ENCODE data around the gene OPCML. TPM values are rescaled to one million over a fixed set of nuclear protein-coding genes. Genes with fewer than 3 reads are reported as not detected.

Gene OPCML
- total RNA-seq, 1 donor from 2014 or later: not detected

GRCh38 chr11:132969892-132970291 is 562.4 kb downstream of the OPCML start:
- H3K4me1 Mint-ChIP-seq: no peaks in the 10 kb centered on the region
- peaks cover 2% of the 10 kb centered on the region for H3K9me3 Mint-ChIP-seq
- H3K4me3 Mint-ChIP-seq: no peak overlapping the region
- no peaks in the 10 kb centered on the region for H3K36me3 Mint-ChIP-seq (ENCODE audit: low read depth)
- ATAC-seq (ENCODE audit: low read depth): no peak
- no peaks in the 10 kb centered on the region for H3K27me3 Mint-ChIP-seq
- intact Hi-C loops (cut with micrococcal nuclease): no loop called here
- ChIA-PET POLR2A (no interaction called here), CTCF (no interaction called here)
- TF ChIP-seq CTCF (IDR thresholded peaks at IDR 0.05): no peak
- no peak overlapping the region for H3K27ac Mint-ChIP-seq
- DNase-seq: no peak

GRCh38 chr11:132962041-132962440 is 570.3 kb downstream of the OPCML start:
- no peak for DNase-seq
- ATAC-seq (ENCODE audit: low read depth): no peak
- ChIA-PET POLR2A (no interaction called here), CTCF (no interaction called here)
- intact Hi-C loops (cut with micrococcal nuclease): no loop called here
- Mint-ChIP-seq H3K27me3 (no peaks in the 10 kb centered on the region), H3K4me3 (no peak overlapping the region), H3K4me1 (no peaks in the 10 kb centered on the region), H3K9me3 (peaks cover 2% of the 10 kb centered on the region), H3K27ac (no peak overlapping the region), H3K36me3 (ENCODE audit: low read depth) (no peaks in the 10 kb centered on the region)
- TF ChIP-seq CTCF (IDR thresholded peaks at IDR 0.05): no peak

- CTCF ChIA-PET: no interaction called here
- Mint-ChIP-seq H3K27ac (no peak overlapping the region), H3K36me3 (ENCODE audit: low read depth) (no peaks in the 10 kb centered on the region), H3K4me3 (no peak overlapping the region), H3K4me1 (no peaks in the 10 kb centered on the region), H3K9me3 (peaks cover 2% of the 10 kb centered on the region), H3K27me3 (no peaks in the 10 kb centered on the region)
- no peak for TF ChIP-seq CTCF (IDR thresholded peaks at IDR 0.05)
- ATAC-seq (ENCODE audit: low read depth) (no peak), DNase-seq (no peak)
- intact Hi-C loops (cut with micrococcal nuclease): no loop called here
- POLR2A ChIA-PET: no interaction called here
Measured at GRCh38 chr11:132961453-132961852, 570.8 kb downstream of the OPCML start.

GRCh38 chr11:132960273-132961078 is 571.8 kb downstream of the OPCML start:
- ATAC-seq (ENCODE audit: low read depth) (no peak), DNase-seq (no peak)
- no peak for TF ChIP-seq CTCF (IDR thresholded peaks at IDR 0.05)
- H3K36me3 Mint-ChIP-seq (ENCODE audit: low read depth): no peaks in the 10 kb centered on the region
- POLR2A ChIA-PET: no interaction called here
- no peaks in the 10 kb centered on the region for H3K4me1 Mint-ChIP-seq
- H3K4me3 Mint-ChIP-seq: no peak overlapping the region
- peaks cover 2% of the 10 kb centered on the region for H3K9me3 Mint-ChIP-seq
- H3K27me3 Mint-ChIP-seq: no peaks in the 10 kb centered on the region
- H3K27ac Mint-ChIP-seq: no peak overlapping the region
- CTCF ChIA-PET: interaction anchor here (0.6 kb wide), 1 partner anchor 19 kb away, joined by 3 read pairs; no protein-coding TSS in a partner anchor
- intact Hi-C loops (cut with micrococcal nuclease): no loop called here

- Mint-ChIP-seq H3K27me3 (no peaks in the 10 kb centered on the region), H3K4me3 (no peak overlapping the region), H3K36me3 (ENCODE audit: low read depth) (no peaks in the 10 kb centered on the region), H3K9me3 (peaks cover 2% of the 10 kb centered on the region), H3K4me1 (no peaks in the 10 kb centered on the region), H3K27ac (no peak overlapping the region)
- DNase-seq (no peak), ATAC-seq (ENCODE audit: low read depth) (no peak)
- TF ChIP-seq CTCF (IDR thresholded peaks at IDR 0.05): no peak
- intact Hi-C loops (cut with micrococcal nuclease): no loop called here
- ChIA-PET CTCF (interaction anchor here (1.5 kb wide), 1 partner anchor 19 kb away, joined by 6 read pairs; no protein-coding TSS in a partner anchor), POLR2A (no interaction called here)
Measured at GRCh38 chr11:132959693-132960092, 572.6 kb downstream of the OPCML start.

Data from activated B cell treated with CpG ODN at 0.5 μM for 24 hours (primary cell).